Activated B cell treated with CpG ODN at 0.5 μM for 24 hours (primary cell): ENCODE measurements around the gene ZFP62. TPM values are rescaled to one million over a fixed set of nuclear protein-coding genes. Genes with fewer than 3 reads are reported as not detected.
A peak's percentile ranks its signal among the peaks of the same experiment; 100 is the strongest.
"Not testable (repeated sequence)": the region's sequence is repeated elsewhere in the genome, so short reads cannot be mapped to it uniquely, and the experiment has no call there.

ENCODE experiments used
- ATAC-seq: fragments of 200-7000 bp; cut with Tn5 transposase; one replicate; pipeline ENCODE4 v1.10.0; 2021; ENCODE audit warnings: low read depth, mild to moderate bottlenecking, moderate library complexity
- CTCF ChIA-PET: fragments of 350-600 bp; sonication (Branson Sonifier 250); formaldehyde crosslinking; loops from one replicate; lab custom pipeline; 2021; ENCODE audit warnings: antibody characterized with exemption; lab: Charles Lee
- POLR2A ChIA-PET: fragments of 350-600 bp; sonication (Branson Sonifier 250); formaldehyde crosslinking; loops from one replicate; lab custom pipeline; 2021; ENCODE audit warnings: antibody characterized with exemption; lab: Charles Lee
- DNase-seq: peaks from one replicate; pipeline ENCODE4 v3.0.0; 2022
- H3K27ac Mint-ChIP-seq: one replicate; pipeline ENCODE4 v1.8.0; 2020; ENCODE audit warnings: mixed read lengths
- H3K27me3 Mint-ChIP-seq: one replicate; pipeline ENCODE4 v1.8.0; 2021; ENCODE audit warnings: mixed read lengths
- H3K36me3 Mint-ChIP-seq: one replicate; pipeline ENCODE4 v1.8.0; 2021; ENCODE audit warnings: low read depth, mixed read lengths
- H3K4me1 Mint-ChIP-seq: one replicate; pipeline ENCODE4 v1.8.0; 2021; ENCODE audit warnings: mixed read lengths
- H3K4me3 Mint-ChIP-seq: one replicate; pipeline ENCODE4 v1.8.0; 2020; ENCODE audit warnings: mild to moderate bottlenecking, mixed read lengths
- H3K9me3 Mint-ChIP-seq: one replicate; pipeline ENCODE4 v1.8.0; 2020; ENCODE audit warnings: mixed read lengths
- CTCF ChIP-seq: fragments of 200-600 bp; IDR thresholded peaks from one replicate; pipeline ENCODE4 v1.8.0; 2022; ENCODE audit warnings: antibody characterized with exemption, mild to moderate bottlenecking
- intact Hi-C: fragments of 100-400 bp; cut with micrococcal nuclease; formaldehyde crosslinking; loops from one replicate; pipeline ENCODE4 v1.15.1; 2024
- total RNA-seq: library from RNA; stranded (reverse); gene quantifications from 2 replicates; pipeline ENCODE4 v1.2.3, GENCODE V29; 2022

The ZFP62 gene
- total RNA-seq, 1 donor from 2014 or later = 45.6 TPM

DNA sequence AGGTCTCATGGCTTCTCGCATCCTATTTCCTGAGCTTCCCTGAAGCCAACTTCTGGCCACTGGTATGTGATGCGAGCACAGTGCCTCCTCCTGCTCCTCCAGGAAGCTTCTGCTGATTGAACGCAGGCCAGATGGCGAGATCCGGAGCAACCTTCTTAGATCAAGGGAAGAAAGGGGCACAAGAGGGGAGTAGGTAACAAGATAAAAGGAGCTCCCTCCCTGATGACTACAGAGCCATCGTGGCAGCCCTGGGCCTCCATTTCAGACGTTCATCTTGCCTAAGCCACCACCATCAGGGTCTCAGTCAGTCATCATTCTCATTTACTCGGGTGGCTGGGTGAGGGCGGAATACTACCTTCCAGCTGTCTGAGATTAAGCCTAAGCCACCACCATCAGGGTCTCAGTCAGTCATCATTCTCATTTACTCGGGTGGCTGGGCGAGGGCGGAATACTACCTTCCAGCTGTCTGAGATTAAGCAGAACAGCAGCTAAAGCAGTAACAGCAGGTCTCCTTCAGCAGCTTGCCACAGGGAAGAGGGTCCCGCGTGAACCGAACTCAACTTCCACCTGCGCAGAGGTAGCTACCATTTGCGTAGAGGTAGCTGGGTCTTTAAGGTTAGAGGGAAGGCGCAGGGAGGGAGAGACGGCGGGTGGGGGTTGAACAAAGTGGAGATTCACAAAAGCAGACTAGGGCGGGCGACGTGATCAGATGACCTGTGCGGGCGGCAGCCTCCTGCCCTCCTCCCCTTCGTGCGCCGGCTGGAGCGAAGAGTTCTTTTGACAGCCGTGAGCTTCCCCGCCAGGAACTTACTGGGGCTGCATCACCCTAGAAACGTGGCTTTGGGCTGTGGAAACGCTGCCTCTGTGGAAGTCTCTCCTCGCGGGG is 30.6 kb downstream of the ZFP62 start:
- POLR2A ChIA-PET = interaction anchor here (0.6 to 6.3 kb wide), 21 partner anchors 9 to 1010 kb away, joined by 3 to 240 read pairs (median 8); partner anchors contain the start of genes MGAT1, RACK1, SQSTM1 and TRIM41
- intact Hi-C loops = loop anchor here (1.0 kb wide), 1 partner anchor 20 kb away; no protein-coding TSS in a partner anchor
- peaks cover 2% of the 10 kb centered on the region for H3K9me3 Mint-ChIP-seq
- ATAC-seq = peak; percentile 47
- peaks cover 52% of the 10 kb centered on the region for H3K4me1 Mint-ChIP-seq
- no peak for DNase-seq
- H3K4me3 Mint-ChIP-seq = peak overlapping the region; percentile 98
- no peaks in the 10 kb centered on the region for H3K27me3 Mint-ChIP-seq
- TF ChIP-seq CTCF = no peak
- peaks cover 41% of the 10 kb centered on the region for H3K36me3 Mint-ChIP-seq
- peak overlapping the region; percentile 98 for H3K27ac Mint-ChIP-seq
- CTCF ChIA-PET = interaction anchor here (1.2 to 2.1 kb wide), 5 partner anchors 12 to 46 kb away, joined by 3 to 8 read pairs (median 5); partner anchors contain the start of gene MGAT1

GRCh38 chr5:180829726-180830125 is 31.4 kb downstream of the ZFP62 start:
- no peak for DNase-seq
- Mint-ChIP-seq H3K9me3 (peaks cover 2% of the 10 kb centered on the region), H3K27ac (peak overlapping the region; percentile 98), H3K36me3 (peaks cover 33% of the 10 kb centered on the region), H3K4me3 (peak overlapping the region; percentile 98), H3K27me3 (no peaks in the 10 kb centered on the region), H3K4me1 (peaks cover 49% of the 10 kb centered on the region)
- no peak for ATAC-seq
- intact Hi-C loops = loop anchor here (1.0 kb wide), 1 partner anchor 19 kb away; no protein-coding TSS in a partner anchor
- ChIA-PET POLR2A (interaction anchor here (0.6 to 6.3 kb wide), 7 partner anchors 8 to 432 kb away, joined by 7 to 240 read pairs (median 19); partner anchors contain the start of genes MGAT1, RACK1, TRIM52 and ZFP62), CTCF (interaction anchor here (1.2 to 2.1 kb wide), 4 partner anchors 11 to 45 kb away, joined by 3 to 6 read pairs (median 4); no protein-coding TSS in a partner anchor)
- no peak for TF ChIP-seq CTCF

GRCh38 chr5:180828756-180829531 is 32.1 kb downstream of the ZFP62 start:
- peaks cover 25% of the 10 kb centered on the region for H3K36me3 Mint-ChIP-seq
- ATAC-seq, intact Hi-C loops, H3K27me3 Mint-ChIP-seq, DNase-seq, H3K9me3 Mint-ChIP-seq: not testable (repeated sequence)
- ChIA-PET CTCF (interaction anchor here (1.2 to 1.6 kb wide), 2 partner anchors 13 to 44 kb away, joined by 3 to 5 read pairs; no protein-coding TSS in a partner anchor), POLR2A (interaction anchor here (4.2 to 6.3 kb wide), 3 partner anchors 20 to 33 kb away, joined by 84 to 240 read pairs (median 118); partner anchors contain the start of genes MGAT1 and ZFP62)
- H3K4me1 Mint-ChIP-seq = peaks cover 41% of the 10 kb centered on the region
- H3K4me3 Mint-ChIP-seq = peak overlapping the region; percentile 48
- H3K27ac Mint-ChIP-seq = peak overlapping the region; percentile 98

DNA sequence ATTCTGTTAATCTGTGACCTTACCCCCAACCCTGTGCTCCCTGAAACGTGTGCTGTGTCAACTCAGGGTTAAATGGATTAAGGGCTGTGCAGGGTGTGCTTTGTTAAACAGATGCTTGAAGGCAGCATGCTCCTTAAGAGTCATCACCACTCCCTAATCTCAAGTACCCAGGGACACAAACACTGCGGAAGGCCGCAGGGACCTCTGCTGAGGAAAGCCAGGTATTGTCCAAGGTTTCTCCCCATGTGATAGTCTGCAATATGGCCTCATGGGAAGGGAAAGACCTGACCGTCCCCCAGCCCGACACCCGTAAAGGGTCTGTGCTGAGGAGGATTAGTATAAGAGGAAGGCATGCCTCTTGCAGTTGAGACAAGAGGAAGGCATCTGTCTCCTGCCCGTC is 33.7 kb downstream of the ZFP62 start:
- peaks cover 27% of the 10 kb centered on the region for H3K4me1 Mint-ChIP-seq
- H3K27ac Mint-ChIP-seq, intact Hi-C loops: not testable (repeated sequence)

DNA sequence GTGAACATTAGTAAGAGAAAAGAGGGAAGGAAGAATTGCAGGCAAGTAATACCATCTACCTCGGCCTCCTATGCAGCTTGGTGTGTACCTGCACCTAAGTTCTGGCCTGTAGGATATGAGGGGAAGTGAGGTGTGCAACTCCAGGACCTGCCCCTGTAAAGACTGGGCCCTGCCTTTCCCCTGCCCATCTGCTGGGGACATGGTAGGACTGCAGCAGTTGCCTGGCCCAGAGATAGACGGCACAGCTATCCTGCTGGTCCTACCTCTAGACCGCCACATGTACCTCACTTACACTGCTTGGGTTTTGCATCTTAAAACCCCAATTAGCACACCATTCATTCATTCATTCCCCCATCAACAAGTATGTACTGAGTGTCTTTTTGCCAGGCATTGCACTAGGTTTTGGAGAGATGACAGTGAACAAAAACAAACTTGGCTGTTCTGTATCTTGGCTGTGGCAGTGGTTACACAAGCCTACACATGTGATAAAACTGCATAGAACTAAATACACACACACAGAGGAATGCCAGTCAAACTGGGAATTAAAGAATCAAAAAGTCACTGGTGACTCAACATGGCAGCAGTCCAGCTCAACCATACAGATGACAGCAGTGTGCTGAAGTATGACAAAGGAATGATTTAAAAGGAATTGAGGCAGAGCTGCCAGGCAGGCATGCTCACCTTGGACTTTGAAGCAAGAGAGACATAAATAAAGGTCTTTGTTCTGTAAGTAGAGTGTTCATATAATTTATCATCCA is 35.1 kb downstream of the ZFP62 start:
- ATAC-seq = no peak
- TF ChIP-seq CTCF = no peak
- Mint-ChIP-seq H3K9me3 (peaks cover 2% of the 10 kb centered on the region), H3K27me3 (no peaks in the 10 kb centered on the region), H3K4me1 (peaks cover 29% of the 10 kb centered on the region), H3K4me3 (no peak overlapping the region), H3K36me3 (peaks cover 20% of the 10 kb centered on the region), H3K27ac (no peak overlapping the region)
- intact Hi-C loops = no loop called here
- POLR2A ChIA-PET = interaction anchor here (1.3 to 1.4 kb wide), 2 partner anchors 10 to 16 kb away, joined by 4 read pairs; no protein-coding TSS in a partner anchor
- no peak for DNase-seq
- CTCF ChIA-PET = interaction anchor here (1.1 kb wide), 1 partner anchor 23 kb away, joined by 3 read pairs; no protein-coding TSS in a partner anchor

More for the DNA sequence above, 33.7 kb downstream of the ZFP62 start:
- ATAC-seq, H3K4me3 Mint-ChIP-seq, DNase-seq, H3K27me3 Mint-ChIP-seq, H3K9me3 Mint-ChIP-seq, CTCF ChIA-PET: not testable (repeated sequence)
- POLR2A ChIA-PET = interaction anchor here (1.4 kb wide), 1 partner anchor 17 kb away, joined by 4 read pairs; no protein-coding TSS in a partner anchor
- H3K36me3 Mint-ChIP-seq = peaks cover 24% of the 10 kb centered on the region
